Posterior vena cava (tissue), 2 donors: Measurements from ENCODE around the gene CTNND2. TPM values are rescaled to one million over a fixed set of nuclear protein-coding genes. Genes with fewer than 3 reads are reported as not detected.

Experiments
- DNase-seq: peaks from one replicate; pipeline ENCODE4 v3.0.0-alpha.2; 2020; ENCODE audit warnings: low spot score
- intact Hi-C, 2 donors: fragments of 100-400 bp; cut with DNase I; formaldehyde crosslinking; loops; one replicate each; pipeline versions ENCODE4 v1.14.1 to v1.14.2; 2022 to 2023
- total RNA-seq, 2 donors: library from RNA; stranded (reverse); fragmentation: NEBNext Ultra II Directional; extraction: Animal tissue kit (Norgen Biotek cat#: 25700); gene quantifications; one replicate each; pipeline ENCODE4 v1.2.1, GENCODE V29; 2021
- donor health status: DM: yes; HTN: yes; CAD: no.
- donor health status: DM: yes; HTN: yes; CAD: no.

CTNND2 gene
- total RNA-seq, 2 donors from 2014 or later: 0.46 to 1.6 TPM

DNA sequence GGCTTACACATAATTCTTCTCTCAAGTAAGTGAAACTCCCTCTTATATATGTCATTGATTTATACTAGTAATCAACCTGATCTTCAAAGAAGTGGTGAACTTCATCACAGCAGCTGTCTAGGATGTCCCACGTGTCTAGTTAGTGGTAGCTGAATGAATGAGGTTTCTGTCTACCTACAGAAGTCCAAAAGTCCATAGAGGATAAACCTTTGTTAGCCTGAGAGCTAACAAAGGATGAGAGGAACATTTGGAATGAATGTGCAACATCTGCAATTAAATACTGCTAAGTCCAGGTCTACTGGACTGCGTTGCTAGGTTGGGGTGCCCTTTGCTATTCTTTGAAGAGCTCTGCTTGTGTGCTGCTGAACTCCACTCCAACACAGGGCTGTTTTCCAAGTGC lies 929.4 kb downstream of the CTNND2 start:
- no peak for DNase-seq
- intact Hi-C loops: no loop called here

DNA sequence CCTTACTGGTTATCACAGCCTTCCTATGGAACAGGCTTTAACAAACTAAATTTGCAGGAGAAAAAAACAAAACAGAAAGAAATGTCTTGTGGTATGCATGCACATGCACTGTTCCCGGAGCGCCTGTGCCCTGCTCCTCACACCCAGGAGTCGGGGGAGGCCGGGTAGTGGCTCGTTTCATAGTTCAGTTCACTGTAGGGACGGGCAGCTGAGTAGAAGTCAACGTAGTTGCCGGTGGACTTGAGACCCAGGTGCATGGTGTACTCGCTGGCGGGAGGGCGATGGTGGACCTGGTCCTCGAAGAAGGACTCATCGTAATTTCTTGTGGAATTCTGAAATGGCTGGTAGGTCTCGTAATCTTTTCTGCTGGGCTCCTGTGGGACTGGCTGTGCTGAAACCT lies 930.9 kb downstream of the CTNND2 start:
- no peak for DNase-seq
- intact Hi-C loops: no loop called here

DNA sequence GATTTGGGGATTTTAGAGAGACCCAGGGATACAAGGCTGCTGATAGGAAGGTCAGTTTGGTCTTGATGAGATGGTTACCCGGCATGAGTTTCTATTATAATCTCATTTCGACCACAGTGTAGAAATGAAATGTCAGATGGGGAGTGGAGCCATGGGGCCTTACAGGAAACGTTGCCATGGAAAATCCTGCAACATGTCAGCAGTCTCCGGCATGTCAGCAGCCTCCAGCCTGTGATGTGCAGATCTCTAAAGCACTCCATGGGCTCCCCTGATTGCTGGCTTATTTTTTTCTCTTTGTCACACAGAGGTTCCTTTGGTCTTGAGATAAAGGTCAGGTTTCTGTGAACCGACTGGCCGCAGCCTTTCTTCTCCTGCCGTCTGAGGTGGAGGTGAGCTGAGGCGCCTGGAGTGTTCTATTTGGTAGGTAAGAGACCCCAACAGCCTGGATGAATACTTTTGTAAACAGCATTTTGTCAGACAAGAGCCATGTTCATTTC lies 934.5 kb downstream of the CTNND2 start:
- DNase-seq: no peak
- intact Hi-C loops: no loop called here

- DNase-seq: no peak
- intact Hi-C loops: no loop called here
These were observed 939.4 kb downstream of the CTNND2 start for GRCh38 chr5:10964806-10965205.

- no peak for DNase-seq
These were observed 945.5 kb downstream of the CTNND2 start for GRCh38 chr5:10958728-10959127.

DNA sequence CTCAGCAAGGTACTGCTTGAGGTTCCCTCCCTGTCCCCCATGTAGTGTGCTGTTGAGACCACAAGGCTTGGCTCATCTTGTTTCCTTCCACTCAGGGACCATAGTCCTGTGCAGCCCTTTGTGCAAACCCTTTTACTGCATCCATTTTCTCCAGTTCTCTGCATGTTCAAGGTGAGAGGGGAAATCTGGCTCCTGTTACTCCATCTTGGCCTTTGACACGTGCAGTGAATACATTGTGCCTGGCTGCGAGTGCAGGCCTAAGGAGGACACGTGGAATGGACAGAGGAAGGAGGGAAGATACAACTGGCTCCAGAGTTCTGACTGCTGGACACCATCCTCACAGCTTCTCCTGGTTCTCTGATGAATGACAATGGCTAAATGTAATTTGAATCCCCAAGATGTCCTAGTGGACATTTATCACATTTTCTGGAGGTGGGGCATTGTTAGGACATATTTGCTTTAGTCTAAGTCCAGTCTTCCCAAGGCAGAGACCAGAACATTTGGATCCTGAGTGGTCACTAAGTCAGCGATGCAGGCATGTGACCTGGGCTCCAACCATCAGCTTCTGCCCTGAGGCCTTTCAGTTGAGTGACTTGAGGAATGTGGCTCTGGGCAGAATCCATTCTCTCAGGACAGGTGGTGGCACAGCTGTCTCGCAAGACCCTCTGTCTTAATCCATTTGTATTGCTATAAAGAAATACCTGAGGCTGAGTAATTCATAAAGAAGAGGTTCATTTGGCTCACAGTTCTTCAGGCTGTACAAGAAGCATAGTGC lies 954.2 kb downstream of the CTNND2 start:
- DNase-seq: no peak
- intact Hi-C loops: no loop called here

More at GRCh38 chr5:10958728-10959127, 945.5 kb downstream of the CTNND2 start:
- intact Hi-C loops: no loop called here

- no peak for DNase-seq
- intact Hi-C loops: no loop called here
These were observed 958.2 kb downstream of the CTNND2 start for GRCh38 chr5:10946050-10946449.

GRCh38 chr5:10941900-10942299 lies 962.3 kb downstream of the CTNND2 start:
- intact Hi-C loops: no loop called here
- no peak for DNase-seq

DNA sequence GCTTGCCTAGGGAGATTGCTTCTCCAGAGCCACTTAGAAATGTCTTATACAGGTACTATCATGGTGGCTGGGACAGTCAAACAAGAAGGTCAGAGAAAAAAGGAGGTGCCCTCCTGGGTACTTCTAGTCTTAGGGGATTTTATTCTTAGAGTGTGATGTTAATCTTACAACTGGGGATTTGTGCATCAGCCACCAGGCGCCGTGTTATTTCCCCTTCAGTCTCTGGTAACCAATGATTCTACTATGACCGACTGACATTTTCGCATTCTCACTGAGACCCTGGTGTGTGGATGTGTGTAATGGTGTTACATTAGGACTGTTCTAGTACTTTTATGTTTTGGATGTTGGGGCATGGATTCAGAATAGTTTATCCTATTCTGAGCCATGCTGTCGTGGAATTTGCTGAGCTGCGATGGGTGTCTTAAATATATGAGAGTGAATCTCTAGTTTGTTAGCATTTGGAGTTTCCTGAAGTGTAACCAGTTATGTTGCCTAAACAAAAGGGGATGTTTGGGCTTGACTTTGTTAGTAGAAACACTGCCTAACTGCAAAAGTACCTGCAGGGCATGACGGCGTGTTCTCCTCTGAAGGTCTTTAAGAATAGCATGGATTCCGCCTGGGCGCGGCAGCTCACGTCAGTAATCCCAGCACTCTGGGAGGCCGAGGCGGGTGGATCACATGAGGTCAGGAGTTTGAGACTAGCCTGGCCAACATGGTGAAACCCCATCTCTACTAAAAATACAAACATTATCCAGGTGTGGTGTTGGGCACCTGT lies 968.0 kb downstream of the CTNND2 start:
- intact Hi-C loops: no loop called here
- DNase-seq: no peak

DNA sequence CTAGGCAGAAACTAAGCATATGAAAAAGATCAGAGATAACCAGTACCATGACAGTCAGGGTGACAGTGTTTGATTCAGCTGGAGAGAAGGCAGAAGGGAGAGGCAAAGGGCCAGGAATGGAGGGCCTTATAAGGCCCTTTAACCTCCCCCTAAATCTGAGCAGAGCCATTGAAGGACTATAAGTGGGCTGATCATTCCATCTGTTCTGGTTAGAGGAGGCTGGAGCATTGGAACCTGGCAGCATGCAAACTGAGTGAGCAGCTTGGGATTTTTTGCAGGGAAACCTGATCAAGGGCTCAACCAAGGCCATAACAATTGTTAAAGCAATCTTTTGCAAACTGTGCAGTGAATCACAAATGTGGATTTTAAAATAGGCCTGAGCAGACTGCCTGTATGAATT lies 968.7 kb downstream of the CTNND2 start:
- DNase-seq: no peak
- intact Hi-C loops: no loop called here

- no peak for DNase-seq
- intact Hi-C loops: no loop called here
These were observed 969.4 kb downstream of the CTNND2 start for GRCh38 chr5:10934783-10935355.

DNA sequence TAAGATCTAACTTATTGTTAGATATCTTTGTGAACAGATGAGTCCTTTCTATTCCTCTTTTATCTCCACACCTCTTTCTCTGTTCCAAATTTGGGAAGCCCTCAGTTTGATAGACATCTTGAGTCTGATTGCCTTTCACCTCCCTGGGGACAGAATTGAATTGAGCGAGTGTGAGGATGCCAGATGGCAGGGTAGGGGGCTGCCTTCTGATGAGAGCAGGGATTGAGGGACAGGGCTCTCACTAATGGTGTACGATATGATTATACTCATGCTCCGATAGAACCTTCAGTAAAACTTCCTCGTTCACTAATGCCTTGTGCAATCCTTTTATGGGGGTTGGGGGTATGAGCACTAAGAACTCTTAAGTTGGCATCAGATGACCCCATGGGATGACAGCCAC lies 971.1 kb downstream of the CTNND2 start:
- DNase-seq: no peak
- intact Hi-C loops: no loop called here

GRCh38 chr5:10932426-10932825 lies 971.8 kb downstream of the CTNND2 start:
- no peak for DNase-seq
- intact Hi-C loops: no loop called here

- intact Hi-C loops: no loop called here
- DNase-seq: no peak
These were observed 976.6 kb downstream of the CTNND2 start for GRCh38 chr5:10927608-10928007.

- DNase-seq: no peak
- intact Hi-C loops: no loop called here
These were observed 980.9 kb downstream of the CTNND2 start for GRCh38 chr5:10923310-10923709.
